HG03354 (cell line): Measurements from ENCODE around the gene RASA3.
"Not testable (repeated sequence)": the region's sequence is repeated elsewhere in the genome, so short reads cannot be mapped to it uniquely, and the experiment has no call there.

Experiments used
- ATAC-seq: cut with Tn5 transposase; IDR thresholded peaks from one replicate; pipeline ENCODE4 v1.9.1; 2021; ENCODE audit warnings: mild to moderate bottlenecking; ENCODE audit not compliant: unreplicated experiment, poor library complexity, severe bottlenecking

RASA3 gene

DNA sequence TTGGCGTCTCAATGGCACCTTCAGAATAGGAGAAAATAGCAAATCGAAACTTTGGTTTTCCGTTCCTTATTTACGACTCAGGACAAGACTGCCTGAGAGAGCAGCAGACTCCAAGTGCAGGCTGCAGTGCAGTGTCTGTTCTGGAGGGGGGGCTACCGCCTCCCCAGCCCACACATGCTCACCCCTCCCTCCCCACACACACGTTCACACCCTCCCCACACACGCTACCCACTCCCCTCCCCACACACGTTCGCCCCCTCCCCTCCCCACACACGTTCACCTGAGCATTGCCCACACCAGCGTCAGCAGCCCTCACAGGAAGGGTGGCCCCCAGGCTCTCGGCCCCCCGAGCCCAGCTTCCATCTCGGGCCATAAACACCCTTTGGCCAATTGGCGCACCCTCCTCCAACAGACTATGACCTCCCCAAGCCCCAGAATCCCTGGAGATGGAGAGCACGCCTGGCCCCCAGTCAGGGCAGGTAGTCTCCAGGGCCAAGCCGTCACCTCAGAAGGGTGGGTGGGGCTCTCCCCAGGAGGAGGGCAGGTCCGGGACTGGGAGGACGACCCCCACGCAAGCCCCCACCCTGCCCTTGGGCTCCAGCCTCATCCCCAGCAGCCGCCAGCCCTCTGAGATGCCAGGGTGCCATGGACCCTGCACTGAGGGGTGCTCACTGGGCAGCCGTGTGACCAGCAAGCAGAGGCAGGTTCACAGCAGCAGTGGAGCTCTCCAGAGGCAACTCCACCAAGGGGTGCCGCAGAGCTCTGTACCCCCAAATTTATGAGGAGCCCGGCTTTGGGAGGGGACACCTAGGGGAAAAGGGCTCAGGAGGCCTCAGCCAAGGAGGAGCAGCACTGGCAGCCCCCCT lies 27.5 kb downstream of the RASA3 start:
- ATAC-seq, result no peak

DNA sequence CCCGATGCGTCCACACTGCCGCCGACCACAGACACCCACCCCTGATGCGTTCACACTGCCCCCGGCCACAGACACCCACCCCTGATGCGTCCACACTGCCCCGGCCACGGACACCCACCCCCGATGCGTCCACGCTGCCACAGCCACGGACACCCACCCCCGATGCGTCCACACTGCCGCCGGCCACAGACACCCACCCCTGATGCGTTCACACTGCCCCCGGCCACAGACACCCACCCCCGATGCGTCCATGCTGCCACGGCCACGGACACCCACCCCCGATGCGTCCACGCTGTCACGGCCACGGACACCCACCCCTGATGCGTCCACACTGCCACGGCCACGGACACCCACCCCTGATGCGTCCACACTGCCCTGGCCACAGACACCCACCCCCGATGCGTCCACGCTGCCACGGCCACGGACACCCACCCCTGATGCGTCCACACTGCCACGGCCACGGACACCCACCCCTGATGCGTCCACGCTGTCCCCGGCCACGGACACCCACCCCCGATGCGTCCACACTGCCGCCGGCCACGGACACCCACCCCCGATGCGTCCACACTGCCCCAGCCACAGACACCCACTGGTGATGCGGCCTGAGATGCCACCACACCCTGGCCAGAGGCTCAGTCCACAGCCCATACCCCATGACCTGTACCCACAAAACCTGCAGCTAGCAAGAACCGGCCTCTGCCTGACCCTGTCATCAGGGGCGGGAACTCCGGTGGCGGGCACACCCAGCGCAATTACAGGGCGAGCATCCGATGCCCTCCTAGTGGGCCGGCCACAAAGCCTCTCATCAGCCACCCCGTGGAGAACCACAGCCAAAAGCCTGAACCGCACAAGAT lies 28.4 kb downstream of the RASA3 start:
- no peak for ATAC-seq

DNA sequence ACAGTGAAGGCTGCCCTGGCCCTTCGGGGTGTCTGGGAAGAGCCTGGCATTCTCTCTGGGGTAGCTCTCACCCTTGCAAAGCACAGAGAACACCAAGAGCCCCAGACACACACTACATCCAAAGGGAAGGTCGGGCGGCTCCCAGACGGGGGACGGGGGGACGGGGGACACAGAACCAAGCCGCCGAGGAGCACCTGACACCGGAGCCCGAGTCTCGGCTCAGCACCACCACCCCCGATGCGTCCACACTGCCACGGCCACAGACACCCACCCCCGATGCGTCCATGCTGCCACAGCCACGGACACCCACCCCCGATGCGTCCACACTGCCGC lies 29.2 kb downstream of the RASA3 start:
- ATAC-seq, result not testable (repeated sequence)

DNA sequence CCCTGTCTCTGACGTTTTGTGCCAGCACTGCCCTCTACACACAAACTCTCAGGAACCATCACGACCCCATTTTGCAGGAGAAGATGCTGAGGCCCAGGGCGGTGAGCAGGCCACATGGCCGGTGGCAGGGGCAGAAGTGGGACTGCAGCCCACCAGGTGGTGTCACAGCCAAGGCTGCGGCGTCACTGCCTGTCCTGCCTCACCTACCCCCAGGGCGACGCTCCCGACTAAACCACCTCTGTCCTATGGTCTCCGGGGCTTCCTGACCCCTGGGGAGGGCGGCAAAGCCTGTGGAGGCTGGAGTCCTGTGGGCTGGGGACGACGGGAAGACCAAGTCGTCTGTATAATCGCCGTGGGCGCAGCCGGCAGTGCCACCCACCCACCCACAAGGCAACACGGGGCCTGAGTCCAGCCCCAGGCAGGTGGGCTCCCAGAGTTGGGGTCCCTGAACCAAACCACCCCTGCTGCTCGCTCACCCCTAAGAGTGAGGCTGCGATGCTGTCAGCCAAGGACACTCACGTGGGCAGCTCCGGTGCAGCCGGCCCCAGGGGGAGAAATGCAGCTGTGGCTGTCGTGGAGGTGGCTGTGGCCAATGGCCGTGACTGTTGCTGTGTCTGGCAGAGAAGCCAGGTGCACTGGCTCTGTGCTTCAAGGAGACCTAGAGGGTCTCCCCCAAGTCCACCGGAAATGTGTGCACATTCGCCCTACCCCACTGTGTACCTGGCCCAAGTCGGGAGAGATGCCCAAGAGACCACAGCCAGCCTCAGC lies 29.7 kb downstream of the RASA3 start:
- ATAC-seq, result no peak

DNA sequence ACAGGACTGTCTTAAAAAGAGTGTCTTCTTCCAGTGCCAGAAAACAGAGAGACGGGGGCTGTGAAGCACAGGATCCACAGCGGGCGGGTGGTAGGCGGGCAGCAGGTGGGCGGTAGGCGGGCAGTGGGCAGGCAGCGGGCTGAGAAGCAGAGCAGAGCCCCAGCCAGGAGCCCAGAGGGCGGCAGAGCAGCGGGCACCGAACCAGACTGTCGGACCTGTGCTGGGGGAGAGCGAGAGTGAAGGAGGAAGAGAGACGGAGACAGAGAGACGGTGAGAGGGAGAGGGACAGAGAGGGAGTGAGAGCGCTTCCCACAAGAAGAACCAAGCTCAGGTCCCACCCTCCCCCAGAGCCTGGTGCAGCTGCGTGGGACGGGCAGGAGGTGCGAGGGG lies 30.3 kb downstream of the RASA3 start:
- no peak for ATAC-seq

DNA sequence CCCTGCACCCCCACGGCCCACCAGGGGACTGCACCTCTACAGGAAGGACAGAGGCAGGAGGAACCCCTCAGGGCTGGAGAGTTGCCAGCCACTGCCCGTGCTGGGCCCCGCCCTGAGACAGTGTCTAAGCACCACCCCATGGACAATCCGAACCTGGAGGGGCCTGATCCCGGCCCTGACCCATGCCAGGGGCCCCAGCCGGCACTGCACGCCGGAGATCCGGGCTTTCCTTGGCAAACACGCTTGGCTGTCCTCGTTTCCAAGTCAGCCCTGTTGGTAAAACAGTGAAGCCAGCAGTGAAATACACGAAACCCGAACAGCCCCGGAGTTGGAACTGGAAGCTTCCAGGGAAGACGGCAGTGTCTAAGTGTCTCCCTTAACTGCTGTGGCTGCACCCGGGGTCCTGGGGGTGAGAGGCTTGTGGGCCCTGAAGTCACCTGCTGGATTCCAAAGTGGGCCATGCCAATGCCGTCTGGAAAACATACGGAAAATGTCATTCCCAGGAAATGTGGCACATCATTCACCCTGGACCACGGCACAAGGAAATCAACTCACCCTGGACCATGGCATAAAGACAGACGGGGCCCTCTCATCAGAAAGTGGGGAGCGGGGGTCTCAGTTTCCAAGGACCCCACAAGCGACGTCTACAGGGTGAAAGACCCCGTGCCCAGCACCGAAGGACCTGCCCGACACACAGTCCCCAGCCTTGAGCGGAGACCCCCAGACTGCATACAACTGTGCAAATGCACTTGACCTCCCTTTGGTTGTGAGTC lies 30.9 kb downstream of the RASA3 start:
- ATAC-seq, result no peak

DNA sequence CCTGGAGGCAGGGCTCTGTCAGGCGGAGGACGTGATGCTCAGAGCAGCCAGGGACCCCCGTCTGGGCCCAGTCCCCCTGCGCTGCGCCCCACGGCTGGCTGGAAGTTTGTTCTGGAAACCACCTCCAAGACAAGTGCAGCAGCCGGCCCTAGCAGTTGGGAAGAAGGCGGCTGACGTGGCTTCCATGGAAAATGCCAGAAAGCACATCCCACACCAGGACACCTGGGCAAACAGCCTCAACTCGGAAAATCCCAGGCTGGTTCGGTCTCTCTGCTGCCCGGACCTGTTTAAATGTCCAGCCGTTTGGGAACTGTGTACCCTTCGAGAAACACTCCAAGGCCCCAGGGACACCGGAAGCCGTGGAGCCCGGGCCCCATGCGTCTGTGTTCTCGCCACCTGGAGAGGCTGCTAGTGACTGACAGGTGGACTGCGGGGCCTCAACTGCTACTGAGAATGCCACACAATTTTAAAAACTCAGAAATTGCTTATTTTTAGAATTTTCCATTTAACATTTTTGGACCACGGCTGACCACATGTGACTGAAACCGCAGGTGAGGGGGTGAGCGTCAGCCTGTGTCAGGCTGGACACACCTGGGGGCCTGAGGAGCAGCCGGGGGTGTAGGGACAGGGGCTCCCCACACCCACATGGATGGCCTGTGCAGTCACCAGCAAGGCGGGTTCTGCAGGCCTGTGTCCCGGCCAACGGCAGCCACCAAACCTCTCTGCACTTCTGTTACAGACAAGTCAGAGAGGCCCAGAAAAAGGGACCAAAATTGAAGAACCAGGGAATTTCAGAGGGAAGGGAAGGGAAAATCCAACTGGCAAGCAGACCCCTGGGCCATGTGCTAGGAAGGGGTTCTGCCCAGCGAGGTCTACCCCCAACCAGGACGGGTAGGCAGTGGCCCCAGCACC lies 31.7 kb downstream of the RASA3 start:
- no peak for ATAC-seq

DNA sequence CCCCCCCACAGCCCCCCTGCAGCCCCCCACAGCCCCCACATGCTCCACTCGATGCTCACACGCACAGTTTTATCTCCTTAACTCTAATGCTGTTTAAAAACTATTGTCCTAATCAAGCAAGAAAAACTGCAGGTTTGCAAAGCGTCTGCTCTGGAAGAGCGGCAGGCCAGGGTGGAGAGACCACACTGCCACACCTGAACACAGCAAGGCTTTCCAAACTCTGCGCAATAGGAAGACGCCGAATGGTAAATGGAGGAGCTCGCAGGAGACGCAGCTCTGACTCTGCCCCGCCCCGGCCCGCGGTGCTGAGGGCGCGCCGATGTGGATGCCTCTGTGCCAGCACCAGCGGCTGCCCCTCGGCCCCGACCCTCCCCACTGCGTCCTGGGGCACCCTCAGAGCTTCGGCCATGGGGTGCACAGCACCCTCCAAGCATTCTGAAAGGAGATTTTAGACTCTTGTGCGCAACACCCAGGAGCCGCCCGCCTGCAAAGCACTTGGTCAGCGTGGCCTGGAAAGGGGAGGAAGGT lies 32.4 kb downstream of the RASA3 start:
- ATAC-seq, result no peak

DNA sequence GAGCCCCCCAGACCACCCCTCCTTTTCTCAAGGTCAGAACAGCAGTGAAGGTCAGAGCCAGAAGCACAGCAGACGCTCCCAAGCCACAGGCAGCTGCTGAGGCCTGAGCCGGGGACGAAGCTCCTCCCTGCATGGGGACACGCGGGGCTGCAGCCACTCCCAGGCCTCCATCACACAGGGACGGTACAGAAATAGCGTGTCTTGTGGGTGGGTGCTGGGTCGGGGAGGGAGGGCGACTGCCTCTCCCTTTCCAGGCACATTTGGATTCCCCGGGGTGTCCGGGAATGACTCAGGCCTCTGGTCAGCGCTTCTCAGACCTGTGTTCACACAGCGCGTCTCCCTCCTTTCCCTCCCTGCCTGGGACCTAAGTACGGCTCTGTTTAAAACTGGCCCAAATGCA lies 33.2 kb downstream of the RASA3 start:
- no peak for ATAC-seq

DNA sequence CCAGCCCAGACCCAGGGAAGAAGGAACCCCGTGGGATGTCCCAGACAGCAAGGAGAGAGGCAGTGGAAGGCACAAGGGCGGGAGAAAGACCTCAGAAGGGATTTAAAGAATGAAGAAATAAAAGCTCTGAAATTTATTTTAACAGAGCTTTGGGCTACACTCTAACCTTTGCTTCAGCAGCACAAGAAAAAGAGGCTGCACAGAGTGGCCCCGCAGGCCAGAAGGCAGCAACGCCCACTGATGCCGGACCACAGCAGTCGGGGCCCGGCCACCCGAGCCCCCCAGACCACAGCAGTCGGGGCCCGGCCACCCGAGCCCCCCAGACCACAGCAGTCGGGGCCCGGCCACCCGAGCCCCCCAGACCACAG lies 33.8 kb downstream of the RASA3 start:
- ATAC-seq, result not testable (repeated sequence)

DNA sequence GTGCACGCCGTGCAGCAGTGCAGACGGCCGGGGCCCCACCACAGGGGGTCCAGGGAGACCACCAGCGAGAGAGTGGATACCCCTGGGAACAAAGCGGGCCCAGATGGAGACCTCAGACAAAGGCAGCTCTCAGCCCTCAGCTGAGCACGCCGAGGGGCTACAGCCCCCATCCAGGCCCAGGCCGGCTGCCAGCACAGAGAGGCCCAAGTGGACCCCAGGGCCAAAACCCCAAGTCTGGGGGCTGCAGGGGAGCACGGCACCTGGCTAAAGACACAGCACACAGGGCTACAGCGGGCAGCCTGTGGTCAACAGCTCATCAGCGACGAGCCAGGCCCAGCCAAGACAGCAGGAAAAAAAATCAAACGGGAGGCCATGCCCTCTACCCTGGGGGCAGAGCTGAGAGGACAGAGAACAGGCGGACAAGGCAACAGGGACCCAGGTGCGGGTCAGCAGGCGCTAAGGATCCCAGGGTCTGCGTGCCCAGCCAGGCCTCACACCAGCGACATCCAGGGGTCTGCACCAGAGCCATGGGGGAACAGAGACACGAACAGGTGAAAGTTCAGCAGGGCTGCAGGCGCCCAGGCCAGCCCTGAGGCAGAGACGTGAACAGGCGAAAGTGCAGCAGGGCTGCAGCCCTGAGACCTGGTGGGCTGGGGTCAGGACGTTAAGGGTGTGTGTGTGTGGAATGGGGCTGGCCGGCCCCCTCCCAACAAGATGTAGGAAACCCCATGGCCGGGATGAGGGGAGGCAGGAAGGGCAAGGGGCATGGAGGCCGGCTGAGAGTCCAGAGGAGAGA lies 34.3 kb downstream of the RASA3 start:
- ATAC-seq, result no peak

DNA sequence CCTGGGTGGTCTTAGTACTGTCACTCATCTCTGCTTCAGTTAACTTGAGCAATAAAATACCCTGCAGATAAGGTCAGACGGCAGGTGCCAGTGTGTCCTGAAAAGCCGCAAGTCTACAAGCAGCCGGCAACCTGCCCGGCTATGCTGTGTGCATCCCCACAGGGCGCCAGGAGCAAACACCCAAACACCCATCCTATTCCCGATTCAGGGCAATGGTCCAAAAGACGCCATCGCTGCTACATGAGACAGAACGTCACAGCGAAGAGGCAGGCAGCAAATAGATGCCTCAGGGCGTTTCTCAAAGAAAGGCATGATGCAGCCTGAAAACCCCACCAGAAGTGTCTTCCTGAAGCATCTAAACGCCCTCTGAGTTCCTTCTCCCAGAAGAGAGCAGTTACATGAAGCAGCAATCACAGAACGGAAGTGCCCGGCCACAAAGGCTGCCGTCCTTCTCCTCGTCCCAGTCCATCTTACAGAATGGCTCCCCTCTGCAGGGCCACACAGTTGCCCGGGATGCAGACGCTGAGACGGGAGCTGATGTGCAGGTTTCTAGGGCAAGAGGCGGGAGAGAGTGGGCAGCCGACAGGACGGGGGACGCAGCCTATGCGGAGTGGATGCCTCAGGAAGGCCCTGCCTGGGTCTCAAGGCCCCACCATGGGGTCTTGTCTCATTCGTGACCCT lies 35.1 kb downstream of the RASA3 start:
- ATAC-seq, result no peak

DNA sequence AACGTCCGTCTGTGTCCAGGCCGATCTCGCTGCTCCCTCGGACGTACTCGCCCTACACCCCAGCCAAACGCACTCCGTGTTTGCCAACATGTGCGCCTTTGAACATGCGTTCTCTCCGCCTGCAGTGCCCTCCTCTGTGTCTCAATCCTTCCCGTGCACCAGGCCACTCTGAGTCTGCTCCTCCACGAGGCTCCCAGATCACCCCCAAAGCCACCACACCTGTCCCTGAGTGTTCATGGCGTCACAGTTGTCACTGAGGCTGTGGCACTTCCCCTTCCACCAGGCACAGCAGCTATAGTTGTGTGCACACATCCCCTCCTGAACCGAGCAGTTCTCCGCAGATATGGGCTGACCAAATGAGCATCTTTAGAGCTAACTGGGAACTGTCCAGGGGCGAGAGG lies 35.6 kb downstream of the RASA3 start:
- ATAC-seq, result no peak

DNA sequence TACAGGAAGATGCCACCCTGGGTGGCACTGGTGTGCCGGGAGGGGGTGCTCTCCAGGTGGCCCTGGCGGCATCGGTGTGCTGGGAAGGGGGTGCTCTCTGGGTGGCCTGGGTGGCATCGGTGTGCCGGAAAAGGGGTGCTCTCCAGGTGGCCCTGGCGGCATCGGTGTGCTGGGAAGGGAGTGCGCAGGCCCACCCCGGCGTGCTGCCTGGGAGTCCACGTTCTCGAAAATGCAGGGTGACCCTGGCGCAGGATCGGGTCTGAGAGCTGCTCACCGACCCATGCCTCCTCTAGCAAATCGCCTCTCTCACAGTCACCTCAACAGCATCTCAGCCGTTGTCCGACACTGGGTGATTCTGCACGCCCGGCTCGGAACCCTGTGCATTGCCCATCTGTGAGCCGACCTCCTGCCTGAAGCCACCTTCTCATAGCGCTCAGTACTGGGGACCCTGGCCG lies 36.4 kb downstream of the RASA3 start:
- ATAC-seq, result no peak

DNA sequence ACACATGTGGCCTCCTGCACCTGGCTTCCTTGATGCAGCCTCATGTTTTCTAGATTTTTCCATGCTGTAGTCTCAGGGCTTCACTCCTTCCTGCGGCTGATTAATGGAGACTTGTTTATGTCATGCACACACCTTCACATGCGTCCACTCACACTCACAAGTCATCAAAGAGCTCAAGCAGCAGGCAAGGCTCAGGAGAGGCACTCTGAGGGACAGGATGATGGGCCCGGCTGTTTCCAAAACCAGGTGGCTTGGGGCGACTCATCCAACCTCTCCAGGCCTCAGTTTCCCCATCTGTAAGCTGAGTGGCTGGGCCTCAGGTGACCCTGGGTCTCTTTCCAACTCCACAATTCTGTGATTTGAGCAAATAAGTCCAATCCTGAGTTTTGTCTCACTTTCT lies 36.9 kb downstream of the RASA3 start:
- ATAC-seq, result no peak

DNA sequence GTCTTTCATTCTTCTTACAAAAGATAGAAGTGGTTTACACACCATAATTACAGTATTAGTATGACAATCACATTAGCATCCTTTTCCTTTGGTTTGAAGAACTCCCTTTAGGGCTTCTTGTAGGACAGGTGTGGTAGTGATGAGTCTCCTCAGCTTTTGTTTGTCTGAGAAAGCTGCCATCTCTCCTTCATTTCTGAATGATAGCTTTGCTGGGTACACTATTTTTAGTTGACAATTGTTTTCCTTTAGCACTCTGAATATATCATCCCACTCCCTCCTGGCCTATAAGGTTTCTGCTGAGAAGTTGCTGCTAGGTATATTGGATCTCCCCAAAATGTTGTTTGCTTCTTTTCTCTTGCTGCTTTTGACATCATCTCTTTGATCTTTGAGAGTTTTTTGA lies 39.3 kb downstream of the RASA3 start:
- ATAC-seq, result no peak

DNA sequence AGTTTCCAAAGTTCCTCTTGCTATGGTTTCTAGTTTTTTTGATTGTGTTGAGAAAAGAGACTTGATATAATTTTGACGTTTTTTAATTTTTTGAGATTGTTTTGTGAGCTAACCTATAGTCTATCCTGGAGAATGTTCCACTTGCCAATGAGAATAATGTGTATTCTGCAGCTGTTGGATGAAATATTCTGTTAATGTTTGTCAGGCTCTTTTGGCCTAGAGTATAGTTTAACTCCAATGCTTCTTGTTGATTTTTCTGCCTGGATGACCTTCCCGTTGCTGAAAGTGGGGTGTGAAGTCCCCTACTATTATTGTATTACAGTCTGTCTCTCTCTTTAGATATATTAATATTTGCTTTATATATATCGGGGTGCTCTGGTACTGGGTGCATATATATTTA lies 40.0 kb downstream of the RASA3 start:
- no peak for ATAC-seq
